Liver (tissue), 9 donors: ENCODE measurements around the gene GNLY. TPM values are rescaled to one million over a fixed set of nuclear protein-coding genes. Genes with fewer than 3 reads are reported as not detected.

ENCODE experiments used
- DNase-seq: peaks from one replicate; pipeline ENCODE4 v3.0.0-alpha.2; 2017; ENCODE audit warnings: low spot score
- H3K27ac ChIP-seq, 2 donors: one replicate each; pipeline ENCODE4 v1.7.0; 2013; ENCODE audit warnings: inconsistent platforms in 2 of 2, low read length in 2 of 2, control low read depth in 1 of 2, low read depth in 1 of 2, mild to moderate bottlenecking in 1 of 2
- H3K27me3 ChIP-seq, 4 donors: one replicate each; pipeline versions ENCODE4 v1.6.1 to v1.7.0; 2013; ENCODE audit warnings: low read length in 3 of 4, inconsistent platforms in 1 of 4, mild to moderate bottlenecking in 1 of 4, moderate library complexity in 1 of 4; ENCODE audit not compliant: control insufficient read depth in 4 of 4, insufficient read depth in 4 of 4
- H3K36me3 ChIP-seq, 4 donors: one replicate each; pipeline versions ENCODE4 v1.6.1 to v1.7.0; 2013; ENCODE audit warnings: low read length in 3 of 4, mild to moderate bottlenecking in 3 of 4, low read depth in 1 of 4, moderate library complexity in 1 of 4; ENCODE audit not compliant: control insufficient read depth in 4 of 4, insufficient read depth in 3 of 4
- H3K4me1 ChIP-seq, 4 donors: one replicate each; pipeline versions ENCODE4 v1.6.1 to v1.7.0; 2013; ENCODE audit warnings: low read length in 3 of 4, mild to moderate bottlenecking in 3 of 4, moderate library complexity in 1 of 4; ENCODE audit not compliant: control insufficient read depth in 4 of 4, insufficient read depth in 4 of 4
- H3K4me3 ChIP-seq, 3 donors: one replicate each; pipeline versions ENCODE4 v1.6.1 to v1.7.0; 2013; ENCODE audit warnings: low read length in 3 of 3, control low read depth in 1 of 3, low read depth in 1 of 3, mild to moderate bottlenecking in 1 of 3
- H3K9ac ChIP-seq, 2 donors: one replicate each; pipeline ENCODE4 v1.7.0; 2013; ENCODE audit warnings: low read length in 2 of 2, mild to moderate bottlenecking in 2 of 2, moderate library complexity in 2 of 2, control low read depth in 1 of 2, low read depth in 1 of 2
- H3K9me3 ChIP-seq, 4 donors: one replicate each; pipeline versions ENCODE4 v1.6.1 to v1.7.0; 2013; ENCODE audit warnings: low read length in 3 of 4; ENCODE audit not compliant: control insufficient read depth in 4 of 4
- EGR1 ChIP-seq, 2 donors: IDR thresholded peaks; 2 replicates each; pipeline ENCODE4 v1.6.1; 2016 to 2018; ENCODE audit warnings: antibody characterized with exemption in 2 of 2, low read depth in 2 of 2
- FOXA1 ChIP-seq: IDR thresholded peaks from 2 replicates; pipeline ENCODE4 v1.6.1; 2016; ENCODE audit warnings: antibody characterized with exemption
- FOXA2 ChIP-seq: IDR thresholded peaks from 2 replicates; pipeline ENCODE4 v1.6.1; 2016; ENCODE audit warnings: antibody characterized with exemption
- GABPA ChIP-seq, 2 donors: IDR thresholded peaks in 1 of 2; conservative IDR thresholded peaks in 1 of 2; 2 replicates each; pipeline ENCODE4 v1.6.1; 2016; ENCODE audit warnings: antibody characterized with exemption in 2 of 2, mild to moderate bottlenecking in 1 of 2, moderate library complexity in 1 of 2
- HNF4A ChIP-seq, 2 donors: conservative IDR thresholded peaks; 2 replicates each; pipeline ENCODE4 v1.6.1; 2016; ENCODE audit warnings: antibody characterized with exemption in 2 of 2, mild to moderate bottlenecking in 2 of 2
- HNF4G ChIP-seq: IDR thresholded peaks from 2 replicates; pipeline ENCODE4 v1.6.1; 2016; ENCODE audit warnings: antibody characterized with exemption
- JUND ChIP-seq, 2 donors: IDR thresholded peaks; 2 replicates each; pipeline ENCODE4 v1.6.1; 2016; ENCODE audit warnings: antibody characterized with exemption in 2 of 2
- NR2F2 ChIP-seq: IDR thresholded peaks from 2 replicates; pipeline ENCODE4 v1.6.1; 2016; ENCODE audit warnings: antibody characterized with exemption
- RAD21 ChIP-seq, 2 donors: IDR thresholded peaks; 2 replicates each; pipeline ENCODE4 v1.6.1; 2016; ENCODE audit warnings: antibody characterized with exemption in 2 of 2, mild to moderate bottlenecking in 2 of 2
- RXRA ChIP-seq, 2 donors: IDR thresholded peaks; 2 replicates each; pipeline ENCODE4 v1.6.1; 2017 to 2018; ENCODE audit warnings: antibody characterized with exemption in 2 of 2, mild to moderate bottlenecking in 1 of 2
- SP1 ChIP-seq: IDR thresholded peaks from 2 replicates; pipeline ENCODE4 v1.6.1; 2018; ENCODE audit warnings: antibody characterized with exemption, mild to moderate bottlenecking
- TAF1 ChIP-seq: conservative IDR thresholded peaks from 2 replicates; pipeline ENCODE4 v1.6.1; 2016; ENCODE audit warnings: antibody characterized with exemption, mild to moderate bottlenecking
- YY1 ChIP-seq: IDR thresholded peaks from 2 replicates; pipeline ENCODE4 v1.6.1; 2016; ENCODE audit warnings: antibody characterized with exemption, mild to moderate bottlenecking
- WGBS: extraction: QIAGEN DNeasy Blood & Tissue Kit; methylation state at CpG from one replicate; pipeline ENCODE4 v1.1.7; 2013; 5-methylcytosine and 5-hydroxymethylcytosine counted together
- polyA plus RNA-seq, 2 donors: library from polyadenylated mRNA; stranded (reverse) in 1 of 2; unstranded in 1 of 2; fragments of 200-250 nt in 1 of 2; fragments of >200 nt in 1 of 2; fragmentation: Nextera tagmentation in 1 of 2; extraction: Ambion mirVana in 1 of 2; gene quantifications; one replicate each; pipeline versions ENCODE4 v1.2.1 to v1.2.3, GENCODE V29; 2013 to 2015
- total RNA-seq, 2 donors: library from RNA; depleted of rRNA; stranded (reverse); fragments of >200 nt; gene quantifications; one replicate each; pipeline ENCODE4 v1.2.3, GENCODE V29; 2014
- TF ChIP-seq, protein P1 (sequence below): IDR thresholded peaks from 2 replicates; pipeline ENCODE4 v1.6.1; 2016; ENCODE audit warnings: antibody characterized with exemption
- TF ChIP-seq, protein P2 (sequence below): fragments of 150-350 bp; IDR thresholded peaks from 2 replicates; pipeline ENCODE4 v1.5.1; 2017; ENCODE audit warnings: improper control_type of control experiment, low read depth, low read length; ENCODE audit not compliant: missing input control
- TF ChIP-seq, protein P3 (sequence below): IDR thresholded peaks from 2 replicates; pipeline ENCODE4 v1.6.1; 2016; ENCODE audit warnings: antibody characterized with exemption
- TF ChIP-seq, protein P4 (sequence below): IDR thresholded peaks from 2 replicates; pipeline ENCODE4 v1.6.1; 2016; ENCODE audit warnings: antibody characterized with exemption
- TF ChIP-seq, protein P5 (sequence below): IDR thresholded peaks from 2 replicates; pipeline ENCODE4 v1.6.1; 2016; ENCODE audit warnings: antibody characterized with exemption, mild to moderate bottlenecking
- donor health status: healthy.
- donor health status: healthy.
- donor health status: healthy.
- donor health status: healthy.
- donor health status: healthy.

GNLY gene
- total and polyA plus RNA-seq, 4 donors: 0.75 to 4.8 (median 1.3) TPM; not detected in 1

DNA sequence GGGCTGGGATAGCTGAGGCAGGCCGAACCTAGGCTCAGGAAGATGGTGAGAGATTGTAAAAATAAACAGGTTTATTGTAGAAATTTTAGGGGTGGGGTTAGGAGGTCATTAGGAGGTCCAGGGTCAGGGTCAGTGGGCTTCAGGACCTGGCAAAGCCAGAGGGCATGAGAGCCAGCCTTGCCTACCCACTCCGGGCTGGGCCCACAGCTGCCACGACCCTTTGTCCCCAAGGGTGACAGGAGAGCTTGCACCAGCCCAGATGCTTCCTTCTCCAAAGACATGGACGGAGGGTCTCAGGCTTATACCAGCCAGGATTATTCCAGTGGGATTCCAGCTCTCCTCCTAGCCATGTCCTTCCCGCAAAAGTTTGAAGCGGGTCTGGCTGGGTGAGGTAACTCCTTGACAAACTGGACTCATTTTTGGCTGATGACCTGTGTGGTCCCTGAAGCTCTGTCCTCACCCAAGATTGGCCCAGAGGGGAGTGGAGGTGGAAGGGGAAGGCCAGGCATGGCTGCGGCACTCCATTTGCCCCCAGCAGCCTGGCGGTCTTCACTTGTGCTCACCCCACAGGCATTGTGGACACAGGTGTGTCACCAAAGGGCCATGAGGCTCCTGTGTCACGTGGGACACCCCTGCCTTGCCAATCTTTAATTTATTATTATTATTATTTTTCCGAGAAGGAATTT lies 35.8 kb downstream of the GNLY start:
- no peaks in the 10 kb centered on the region for H3K36me3 ChIP-seq
- WGBS: 90% methylated on average over 10 of the region's 10 CpGs
- DNase-seq: no peak

DNA sequence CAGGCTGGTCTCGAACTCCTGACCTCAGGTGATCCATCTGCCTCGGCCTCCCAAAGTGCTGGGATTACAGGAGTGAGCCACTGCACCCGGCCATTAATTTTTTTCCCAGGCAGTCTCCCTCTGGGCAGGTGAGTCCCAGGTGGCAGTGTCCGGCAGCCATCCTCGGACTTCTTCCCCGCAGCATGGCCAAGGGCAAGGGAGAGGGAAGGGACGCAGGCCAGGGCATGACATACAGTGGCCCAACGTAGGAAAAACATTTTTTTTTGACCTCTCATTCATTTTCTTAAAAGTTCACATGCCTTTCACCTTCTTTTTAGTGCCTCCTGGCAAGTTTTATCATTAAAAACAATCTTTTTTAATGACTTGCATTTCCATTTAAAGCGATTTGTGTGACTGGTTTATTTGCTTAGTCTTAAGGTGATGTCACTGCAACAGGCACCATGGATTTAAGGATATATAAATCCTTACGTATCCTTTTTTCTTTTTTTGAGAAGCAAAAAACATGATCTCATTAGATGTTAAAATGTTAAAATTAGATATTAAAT lies 36.6 kb downstream of the GNLY start:
- no peak overlapping the region for H3K4me3 ChIP-seq
- no peak for DNase-seq
- H3K36me3 ChIP-seq: no peaks in the 10 kb centered on the region
- 93% methylated on average over 10 of the region's 10 CpGs for WGBS
- H3K9ac ChIP-seq: no peak overlapping the region
- H3K27ac ChIP-seq: no peak overlapping the region
- TF ChIP-seq, protein P1, sequence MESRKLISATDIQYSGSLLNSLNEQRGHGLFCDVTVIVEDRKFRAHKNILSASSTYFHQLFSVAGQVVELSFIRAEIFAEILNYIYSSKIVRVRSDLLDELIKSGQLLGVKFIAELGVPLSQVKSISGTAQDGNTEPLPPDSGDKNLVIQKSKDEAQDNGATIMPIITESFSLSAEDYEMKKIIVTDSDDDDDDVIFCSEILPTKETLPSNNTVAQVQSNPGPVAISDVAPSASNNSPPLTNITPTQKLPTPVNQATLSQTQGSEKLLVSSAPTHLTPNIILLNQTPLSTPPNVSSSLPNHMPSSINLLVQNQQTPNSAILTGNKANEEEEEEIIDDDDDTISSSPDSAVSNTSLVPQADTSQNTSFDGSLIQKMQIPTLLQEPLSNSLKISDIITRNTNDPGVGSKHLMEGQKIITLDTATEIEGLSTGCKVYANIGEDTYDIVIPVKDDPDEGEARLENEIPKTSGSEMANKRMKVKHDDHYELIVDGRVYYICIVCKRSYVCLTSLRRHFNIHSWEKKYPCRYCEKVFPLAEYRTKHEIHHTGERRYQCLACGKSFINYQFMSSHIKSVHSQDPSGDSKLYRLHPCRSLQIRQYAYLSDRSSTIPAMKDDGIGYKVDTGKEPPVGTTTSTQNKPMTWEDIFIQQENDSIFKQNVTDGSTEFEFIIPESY: no peak
- TF ChIP-seq FOXA2 (no peak), GABPA (IDR thresholded peaks at IDR 0.05 in 1 of 2, conservative IDR thresholded peaks at IDR 0.05 in 1 of 2) (no peak), SP1 (no peak), HNF4A (conservative IDR thresholded peaks at IDR 0.05) (no peak), TAF1 (no peak), YY1 (no peak), NR2F2 (no peak), JUND (IDR thresholded peaks at IDR 0.05) (no peak), RXRA (IDR thresholded peaks at IDR 0.05) (no peak), RAD21 (IDR thresholded peaks at IDR 0.05) (no peak), HNF4G (no peak), FOXA1 (no peak), EGR1 (IDR thresholded peaks at IDR 0.05; ENCODE audit: low read depth in 2 of 2) (no peak)
- TF ChIP-seq, protein P2, sequence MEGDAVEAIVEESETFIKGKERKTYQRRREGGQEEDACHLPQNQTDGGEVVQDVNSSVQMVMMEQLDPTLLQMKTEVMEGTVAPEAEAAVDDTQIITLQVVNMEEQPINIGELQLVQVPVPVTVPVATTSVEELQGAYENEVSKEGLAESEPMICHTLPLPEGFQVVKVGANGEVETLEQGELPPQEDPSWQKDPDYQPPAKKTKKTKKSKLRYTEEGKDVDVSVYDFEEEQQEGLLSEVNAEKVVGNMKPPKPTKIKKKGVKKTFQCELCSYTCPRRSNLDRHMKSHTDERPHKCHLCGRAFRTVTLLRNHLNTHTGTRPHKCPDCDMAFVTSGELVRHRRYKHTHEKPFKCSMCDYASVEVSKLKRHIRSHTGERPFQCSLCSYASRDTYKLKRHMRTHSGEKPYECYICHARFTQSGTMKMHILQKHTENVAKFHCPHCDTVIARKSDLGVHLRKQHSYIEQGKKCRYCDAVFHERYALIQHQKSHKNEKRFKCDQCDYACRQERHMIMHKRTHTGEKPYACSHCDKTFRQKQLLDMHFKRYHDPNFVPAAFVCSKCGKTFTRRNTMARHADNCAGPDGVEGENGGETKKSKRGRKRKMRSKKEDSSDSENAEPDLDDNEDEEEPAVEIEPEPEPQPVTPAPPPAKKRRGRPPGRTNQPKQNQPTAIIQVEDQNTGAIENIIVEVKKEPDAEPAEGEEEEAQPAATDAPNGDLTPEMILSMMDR: no peak
- TF ChIP-seq, protein P3, sequence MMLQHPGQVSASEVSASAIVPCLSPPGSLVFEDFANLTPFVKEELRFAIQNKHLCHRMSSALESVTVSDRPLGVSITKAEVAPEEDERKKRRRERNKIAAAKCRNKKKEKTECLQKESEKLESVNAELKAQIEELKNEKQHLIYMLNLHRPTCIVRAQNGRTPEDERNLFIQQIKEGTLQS: no peak
- TF ChIP-seq, protein P4, sequence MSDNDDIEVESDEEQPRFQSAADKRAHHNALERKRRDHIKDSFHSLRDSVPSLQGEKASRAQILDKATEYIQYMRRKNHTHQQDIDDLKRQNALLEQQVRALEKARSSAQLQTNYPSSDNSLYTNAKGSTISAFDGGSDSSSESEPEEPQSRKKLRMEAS: no peak
- TF ChIP-seq, protein P5, sequence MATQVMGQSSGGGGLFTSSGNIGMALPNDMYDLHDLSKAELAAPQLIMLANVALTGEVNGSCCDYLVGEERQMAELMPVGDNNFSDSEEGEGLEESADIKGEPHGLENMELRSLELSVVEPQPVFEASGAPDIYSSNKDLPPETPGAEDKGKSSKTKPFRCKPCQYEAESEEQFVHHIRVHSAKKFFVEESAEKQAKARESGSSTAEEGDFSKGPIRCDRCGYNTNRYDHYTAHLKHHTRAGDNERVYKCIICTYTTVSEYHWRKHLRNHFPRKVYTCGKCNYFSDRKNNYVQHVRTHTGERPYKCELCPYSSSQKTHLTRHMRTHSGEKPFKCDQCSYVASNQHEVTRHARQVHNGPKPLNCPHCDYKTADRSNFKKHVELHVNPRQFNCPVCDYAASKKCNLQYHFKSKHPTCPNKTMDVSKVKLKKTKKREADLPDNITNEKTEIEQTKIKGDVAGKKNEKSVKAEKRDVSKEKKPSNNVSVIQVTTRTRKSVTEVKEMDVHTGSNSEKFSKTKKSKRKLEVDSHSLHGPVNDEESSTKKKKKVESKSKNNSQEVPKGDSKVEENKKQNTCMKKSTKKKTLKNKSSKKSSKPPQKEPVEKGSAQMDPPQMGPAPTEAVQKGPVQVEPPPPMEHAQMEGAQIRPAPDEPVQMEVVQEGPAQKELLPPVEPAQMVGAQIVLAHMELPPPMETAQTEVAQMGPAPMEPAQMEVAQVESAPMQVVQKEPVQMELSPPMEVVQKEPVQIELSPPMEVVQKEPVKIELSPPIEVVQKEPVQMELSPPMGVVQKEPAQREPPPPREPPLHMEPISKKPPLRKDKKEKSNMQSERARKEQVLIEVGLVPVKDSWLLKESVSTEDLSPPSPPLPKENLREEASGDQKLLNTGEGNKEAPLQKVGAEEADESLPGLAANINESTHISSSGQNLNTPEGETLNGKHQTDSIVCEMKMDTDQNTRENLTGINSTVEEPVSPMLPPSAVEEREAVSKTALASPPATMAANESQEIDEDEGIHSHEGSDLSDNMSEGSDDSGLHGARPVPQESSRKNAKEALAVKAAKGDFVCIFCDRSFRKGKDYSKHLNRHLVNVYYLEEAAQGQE: no peak
- H3K27me3 ChIP-seq: no peaks in the 10 kb centered on the region
- no peaks in the 10 kb centered on the region for H3K9me3 ChIP-seq
- H3K4me1 ChIP-seq: peaks cover 3 to 17% (median 10%) of the 10 kb centered on the region in 4 donors

More for the DNA sequence above, 35.8 kb downstream of the GNLY start:
- Histone ChIP-seq H3K27ac (no peak overlapping the region), H3K9ac (no peak overlapping the region), H3K4me1 (peaks cover 8 to 24% (median 17%) of the 10 kb centered on the region in 4 donors), H3K9me3 (no peaks in the 10 kb centered on the region), H3K4me3 (no peak overlapping the region), H3K27me3 (no peaks in the 10 kb centered on the region)
- no peak for TF ChIP-seq NR2F2
- no peak for TF ChIP-seq JUND (IDR thresholded peaks at IDR 0.05)
- no peak for TF ChIP-seq GABPA (IDR thresholded peaks at IDR 0.05 in 1 of 2, conservative IDR thresholded peaks at IDR 0.05 in 1 of 2)
